Caki2 (cell line): Measurements from ENCODE around the gene SCPEP1. TPM values are rescaled to one million over a fixed set of nuclear protein-coding genes. Genes with fewer than 3 reads are reported as not detected.
A peak's percentile ranks its signal among the peaks of the same experiment; 100 is the strongest.

Experiments
- DNase-seq: peaks from one replicate; pipeline ENCODE4 v3.0.0-alpha.2; 2015; ENCODE audit warnings: low read depth
- in situ Hi-C: cut with HindIII; loops from 2 replicates; pipeline ENCODE4 v1.10.0; 2016; ENCODE audit warnings: low sequenced_read_pairs, low pct_unique_long_range_greater_than_20kb, mixed read lengths
- total RNA-seq: library from RNA; depleted of rRNA; stranded (reverse); fragments of >200 nt; shearing (Covaris generic); gene quantifications from 2 replicates; pipeline ENCODE4 v1.2.3, GENCODE V29; 2014; ENCODE audit warnings: low replicate concordance

Gene SCPEP1
- total RNA-seq, 1 experiment from 2014 or later, result 39.4 TPM

GRCh38 chr17:57021226-57021940, 43.5 kb downstream of the SCPEP1 start:
- in situ Hi-C loops, result no loop called here
- no peak for DNase-seq

GRCh38 chr17:57025876-57026275, 47.9 kb downstream of the SCPEP1 start:
- in situ Hi-C loops, result no loop called here
- peak; percentile 10 for DNase-seq

- in situ Hi-C loops, result no loop called here
- DNase-seq, result no peak
Measured at GRCh38 chr17:57027852-57028251, 49.9 kb downstream of the SCPEP1 start.

- in situ Hi-C loops, result no loop called here
- no peak for DNase-seq
Measured at GRCh38 chr17:57032343-57032742, 54.4 kb downstream of the SCPEP1 start.

GRCh38 chr17:57033296-57033695, 55.4 kb downstream of the SCPEP1 start:
- in situ Hi-C loops, result no loop called here
- DNase-seq, result no peak

GRCh38 chr17:57034807-57035754, 57.1 kb downstream of the SCPEP1 start:
- no peak for DNase-seq
- in situ Hi-C loops, result no loop called here

- DNase-seq, result no peak
- in situ Hi-C loops, result no loop called here
Measured at GRCh38 chr17:57035971-57036481, 58.1 kb downstream of the SCPEP1 start.

GRCh38 chr17:57037411-57037810, 59.5 kb downstream of the SCPEP1 start:
- in situ Hi-C loops, result no loop called here

GRCh38 chr17:57038486-57038885, 60.6 kb downstream of the SCPEP1 start:
- DNase-seq, result no peak
- in situ Hi-C loops, result no loop called here

More at GRCh38 chr17:57037411-57037810, 59.5 kb downstream of the SCPEP1 start:
- no peak for DNase-seq

GRCh38 chr17:57040571-57040970, 62.6 kb downstream of the SCPEP1 start:
- in situ Hi-C loops, result no loop called here
- DNase-seq, result no peak

GRCh38 chr17:57043276-57043675, 65.3 kb downstream of the SCPEP1 start:
- DNase-seq, result no peak
- in situ Hi-C loops, result no loop called here

- in situ Hi-C loops, result no loop called here
- no peak for DNase-seq
Measured at GRCh38 chr17:57044976-57045867, 67.3 kb downstream of the SCPEP1 start.

GRCh38 chr17:57045868-57046704, 68.2 kb downstream of the SCPEP1 start:
- DNase-seq, result no peak
- in situ Hi-C loops, result no loop called here

GRCh38 chr17:57046749-57047148, 68.8 kb downstream of the SCPEP1 start:
- DNase-seq, result no peak

GRCh38 chr17:57048096-57048495, 70.2 kb downstream of the SCPEP1 start:
- in situ Hi-C loops, result no loop called here
- no peak for DNase-seq

More at GRCh38 chr17:57046749-57047148, 68.8 kb downstream of the SCPEP1 start:
- in situ Hi-C loops, result no loop called here

GRCh38 chr17:57050306-57050705, 72.4 kb downstream of the SCPEP1 start:
- in situ Hi-C loops, result no loop called here
- DNase-seq, result no peak

- in situ Hi-C loops, result no loop called here
- DNase-seq, result no peak
Measured at GRCh38 chr17:57051886-57052361, 74.0 kb downstream of the SCPEP1 start.
